Glutamatergic neuron (in vitro differentiated cells): ENCODE results near the gene OR5D18. TPM values are rescaled to one million over a fixed set of nuclear protein-coding genes. Genes with fewer than 3 reads are reported as not detected.

Experiments
- DNase-seq: peaks from one replicate; pipeline ENCODE4 v3.0.0; 2022
- H3K27ac Mint-ChIP-seq: one replicate; pipeline ENCODE4 v1.8.0; 2020; ENCODE audit warnings: mild to moderate bottlenecking, mixed read lengths, inconsistent platforms; ENCODE audit not compliant: unreplicated experiment
- H3K27me3 Mint-ChIP-seq: one replicate; pipeline ENCODE4 v1.8.0; 2020; ENCODE audit warnings: mild to moderate bottlenecking, moderate library complexity, mixed read lengths, inconsistent platforms; ENCODE audit not compliant: unreplicated experiment
- H3K36me3 Mint-ChIP-seq: one replicate; pipeline ENCODE4 v1.8.0; 2020; ENCODE audit warnings: mild to moderate bottlenecking, mixed read lengths, inconsistent platforms; ENCODE audit not compliant: unreplicated experiment
- H3K4me1 Mint-ChIP-seq: one replicate; pipeline ENCODE4 v1.8.0; 2020; ENCODE audit warnings: mild to moderate bottlenecking, low read depth, mixed read lengths, inconsistent platforms; ENCODE audit not compliant: unreplicated experiment
- H3K4me3 Mint-ChIP-seq: one replicate; pipeline ENCODE4 v1.8.0; 2020; ENCODE audit warnings: mild to moderate bottlenecking, mixed read lengths, inconsistent platforms; ENCODE audit not compliant: unreplicated experiment
- H3K9me3 Mint-ChIP-seq: one replicate; pipeline ENCODE4 v1.8.0; 2020; ENCODE audit warnings: mild to moderate bottlenecking, moderate library complexity, mixed read lengths, inconsistent platforms; ENCODE audit not compliant: unreplicated experiment
- CTCF ChIP-seq: fragments of 200-600 bp; sonication (generic); IDR thresholded peaks from one replicate; pipeline ENCODE4 v1.5.0; 2021; ENCODE audit not compliant: partially characterized antibody, unreplicated experiment
- total RNA-seq: library from RNA; stranded (reverse); fragmentation: NEBNext Ultra II Directional; extraction: Animal tissue kit (Norgen Biotek cat#: 25700); gene quantifications from one replicate; pipeline ENCODE4 v1.2.1, GENCODE V29; 2021; ENCODE audit not compliant: unreplicated experiment

Gene OR5D18
- total RNA-seq, 1 donor from 2014 or later, result not detected

GRCh38 chr11:55806248-55806647, 13.2 kb upstream of the OR5D18 start:
- Mint-ChIP-seq H3K27ac (no peak overlapping the region), H3K9me3 (peaks cover 13% of the 10 kb centered on the region), H3K36me3 (no peaks in the 10 kb centered on the region), H3K27me3 (no peaks in the 10 kb centered on the region), H3K4me3 (no peak overlapping the region), H3K4me1 (no peaks in the 10 kb centered on the region)
- DNase-seq, result no peak
- TF ChIP-seq CTCF, result no peak

- H3K4me1 Mint-ChIP-seq, result no peaks in the 10 kb centered on the region
- no peak within 1 kb of the TSS for H3K4me3 Mint-ChIP-seq
- H3K27me3 Mint-ChIP-seq, result peaks cover 3% of the 10 kb centered on the region
- H3K9me3 Mint-ChIP-seq, result peaks cover 11% of the 10 kb centered on the region
- no peak for TF ChIP-seq CTCF
- H3K36me3 Mint-ChIP-seq, result peaks cover 4% of the 10 kb centered on the region
- no peak for DNase-seq
- H3K27ac Mint-ChIP-seq, result no peak within 1 kb of the TSS
Observed at GRCh38 chr11:55811067-55811466, 8.4 kb upstream of the OR5D18 start, which contains the start of gene OR5L1. OR5L1 (plus strand) TSS chr11:55811367; CDS start chr11:55811467, 100 bp downstream.

- no peaks in the 10 kb centered on the region for H3K4me1 Mint-ChIP-seq
- H3K27ac Mint-ChIP-seq, result no peak within 1 kb of the TSS
- H3K9me3 Mint-ChIP-seq, result peaks cover 8% of the 10 kb centered on the region
- no peaks in the 10 kb centered on the region for H3K36me3 Mint-ChIP-seq
- no peak for DNase-seq
- no peak for TF ChIP-seq CTCF
- H3K27me3 Mint-ChIP-seq, result no peaks in the 10 kb centered on the region
- no peak within 1 kb of the TSS for H3K4me3 Mint-ChIP-seq
Observed at GRCh38 chr11:55826919-55827318, 7.5 kb downstream of the OR5D18 start, which contains the start of gene OR5L2. OR5L2 (plus strand) TSS chr11:55827219; CDS start chr11:55827219, 0 bp downstream.

- Mint-ChIP-seq H3K4me3 (no peak within 1 kb of the TSS), H3K9me3 (peaks cover 5% of the 10 kb centered on the region), H3K27me3 (no peaks in the 10 kb centered on the region), H3K27ac (no peak within 1 kb of the TSS), H3K36me3 (peaks cover 4% of the 10 kb centered on the region), H3K4me1 (no peaks in the 10 kb centered on the region)
- TF ChIP-seq CTCF, result no peak
- no peak for DNase-seq
Observed at GRCh38 chr11:55838452-55838851, 19.0 kb downstream of the OR5D18 start, which contains the start of gene OR5D16. OR5D16 (plus strand) TSS chr11:55838752; CDS start chr11:55838752, 0 bp downstream.

- peaks cover 1% of the 10 kb centered on the region for H3K9me3 Mint-ChIP-seq
- TF ChIP-seq CTCF, result no peak
Observed at GRCh38 chr11:55847453-55847852, 28.0 kb downstream of the OR5D18 start.

More at GRCh38 chr11:55847453-55847852, 28.0 kb downstream of the OR5D18 start:
- DNase-seq, result no peak
- Mint-ChIP-seq H3K4me3 (no peak overlapping the region), H3K4me1 (no peaks in the 10 kb centered on the region), H3K27ac (no peak overlapping the region), H3K36me3 (no peaks in the 10 kb centered on the region), H3K27me3 (peaks cover 1% of the 10 kb centered on the region)
